VCaP (cell line): ENCODE results near the gene BCKDHA.
"Not testable (repeated sequence)": the region's sequence is repeated elsewhere in the genome, so short reads cannot be mapped to it uniquely, and the experiment has no call there.

Source experiments
- H3K27ac ChIP-seq: fragments of 450-650 bp; 2 replicates; pipeline ENCODE4 v1.5.1; 2017
- CTCF ChIP-seq: fragments of 450-650 bp; conservative IDR thresholded peaks from 2 replicates; pipeline ENCODE4 v1.5.1; 2017; ENCODE audit warnings: mild to moderate bottlenecking, moderate library complexity

BCKDHA gene

DNA sequence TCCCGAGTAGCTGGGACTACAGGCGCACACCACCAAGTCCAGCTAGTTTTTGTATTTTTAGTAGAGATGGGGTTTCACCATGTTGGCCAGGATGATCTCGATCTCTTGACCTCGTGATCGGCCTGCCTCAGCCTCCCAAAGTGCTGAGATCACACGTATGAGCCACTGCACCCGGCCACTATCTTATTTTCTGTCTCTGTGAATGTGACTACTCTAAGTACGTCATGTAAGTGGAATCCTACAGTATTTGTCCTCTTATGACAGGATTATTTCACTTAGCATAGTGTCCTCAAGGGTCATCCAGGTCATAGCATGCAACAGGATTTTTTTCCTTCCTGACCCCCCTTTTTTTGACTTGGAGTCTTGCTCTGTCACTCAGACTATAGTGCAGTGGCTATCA is 26.1 kb upstream of the BCKDHA start:
- no peak overlapping the region for H3K27ac ChIP-seq
- TF ChIP-seq CTCF = no peak

- no peak overlapping the region for H3K27ac ChIP-seq
- TF ChIP-seq CTCF = no peak
These were observed 25.1 kb upstream of the BCKDHA start for GRCh38 chr19:41372501-41372900.

GRCh38 chr19:41373993-41374392 is 23.6 kb upstream of the BCKDHA start:
- no peak for TF ChIP-seq CTCF
- H3K27ac ChIP-seq = peak overlapping the region; percentile 35

DNA sequence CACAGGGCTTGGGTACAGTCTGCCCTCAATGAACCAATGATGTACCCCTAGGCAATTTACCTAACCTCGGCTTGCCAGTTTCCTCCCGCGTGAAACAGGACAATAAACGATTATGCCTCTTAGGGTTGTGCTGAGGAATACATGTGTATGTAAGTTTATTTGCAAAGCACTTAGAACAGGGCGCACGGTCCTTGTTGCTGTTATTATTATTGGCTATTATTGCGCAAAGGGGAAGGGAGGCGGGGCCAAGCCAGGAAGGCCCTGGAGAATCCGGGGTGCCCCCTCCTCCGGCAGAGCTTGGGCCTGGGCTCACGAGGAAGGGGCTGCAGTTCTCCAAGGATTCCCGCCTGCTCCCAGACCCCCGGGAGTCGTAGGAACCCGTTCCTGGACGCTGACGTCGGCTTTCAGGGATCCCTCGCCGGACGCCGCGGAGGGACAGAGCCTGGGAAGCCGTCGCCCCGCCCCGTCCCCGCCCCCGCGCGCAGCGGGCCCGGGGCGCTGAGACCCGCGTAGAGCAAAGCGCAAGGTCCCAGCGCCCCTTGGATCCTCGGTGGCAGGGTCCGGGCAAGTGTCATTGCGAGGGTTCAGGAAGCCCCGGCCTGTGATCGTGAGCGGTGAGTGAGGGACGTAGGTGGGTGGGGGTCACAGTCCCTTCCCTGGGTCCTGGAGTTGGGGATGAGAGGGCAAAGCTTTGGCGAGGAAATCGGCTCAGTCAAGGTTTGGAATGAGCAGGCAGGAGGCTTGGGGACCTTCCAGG is 21.2 kb upstream of the BCKDHA start, which contains the start of gene TMEM91:
TMEM91 (plus strand) TSS at position 293 of the 757 bp plus-strand sequence. CDS start 1,777 bp downstream, outside the sequence.
- TF ChIP-seq CTCF = no peak
- H3K27ac ChIP-seq = no peak within 1 kb of the TSS

DNA sequence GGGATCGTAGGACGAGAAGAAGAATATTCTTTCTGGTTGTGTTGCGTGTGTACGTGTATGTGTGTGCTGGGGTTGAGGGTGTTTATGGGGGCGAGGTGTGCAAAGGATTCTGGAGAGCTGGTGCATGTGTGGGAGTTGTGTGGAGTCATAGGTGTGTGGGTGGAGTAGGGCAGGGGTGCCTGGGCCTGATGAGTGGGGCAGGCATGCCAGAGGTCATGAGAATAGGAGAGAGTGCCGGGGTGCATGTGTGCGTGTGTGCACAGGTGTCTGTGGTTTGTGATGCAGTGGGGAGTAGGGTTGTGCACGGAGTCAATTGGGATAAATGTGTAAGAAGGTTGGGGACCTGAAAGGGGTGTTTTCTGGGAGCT is 20.6 kb upstream of the BCKDHA start:
- TF ChIP-seq CTCF = no peak
- H3K27ac ChIP-seq = no peak overlapping the region

DNA sequence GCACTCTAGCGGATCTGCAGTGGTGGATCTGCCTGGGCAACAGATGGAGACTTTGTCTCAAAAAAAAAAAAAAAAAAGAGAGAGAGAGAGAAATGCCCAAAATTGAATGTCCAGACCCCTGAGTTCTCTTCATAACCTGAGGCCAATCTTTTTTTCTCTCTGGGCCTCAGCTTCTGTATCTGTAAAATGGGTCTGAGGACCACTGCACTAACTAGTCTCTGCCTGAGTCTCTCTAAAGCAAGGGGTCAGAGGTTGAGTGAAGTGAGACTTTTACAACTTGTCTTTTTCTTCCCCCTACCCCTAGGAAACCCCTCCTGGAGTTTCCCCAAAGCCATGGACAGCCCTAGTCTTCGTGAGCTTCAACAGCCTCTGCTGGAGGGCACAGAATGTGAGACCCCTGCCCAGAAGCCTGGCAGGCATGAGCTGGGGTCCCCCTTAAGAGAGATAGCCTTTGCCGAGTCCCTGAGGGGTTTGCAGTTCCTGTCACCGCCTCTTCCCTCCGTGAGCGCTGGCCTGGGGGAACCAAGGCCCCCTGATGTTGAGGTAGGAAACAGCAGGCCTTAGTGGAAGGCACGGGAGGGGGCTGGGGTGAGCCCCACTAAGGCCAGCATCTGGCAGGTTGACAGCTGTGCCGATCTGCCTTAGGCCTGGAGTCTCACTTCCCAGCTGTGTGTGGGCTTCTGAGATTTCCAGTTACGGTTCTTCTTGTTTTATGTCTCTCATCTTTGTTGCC is 19.5 kb upstream of the BCKDHA start:
- TF ChIP-seq CTCF = no peak
- no peak overlapping the region for H3K27ac ChIP-seq

GRCh38 chr19:41381536-41381935 is 16.1 kb upstream of the BCKDHA start:
- not testable (repeated sequence) for H3K27ac ChIP-seq

- no peak for TF ChIP-seq CTCF
- no peak overlapping the region for H3K27ac ChIP-seq
These were observed 13.3 kb upstream of the BCKDHA start for GRCh38 chr19:41384351-41384750.
